Superior temporal gyrus (tissue), 1 donor: ENCODE data around the gene TAS1R2.

ENCODE experiments used
- DNase-seq: peaks from one replicate; pipeline ENCODE4 v3.0.0-alpha.2; 2016; ENCODE audit errors: extremely low spot score

TAS1R2 gene

DNA sequence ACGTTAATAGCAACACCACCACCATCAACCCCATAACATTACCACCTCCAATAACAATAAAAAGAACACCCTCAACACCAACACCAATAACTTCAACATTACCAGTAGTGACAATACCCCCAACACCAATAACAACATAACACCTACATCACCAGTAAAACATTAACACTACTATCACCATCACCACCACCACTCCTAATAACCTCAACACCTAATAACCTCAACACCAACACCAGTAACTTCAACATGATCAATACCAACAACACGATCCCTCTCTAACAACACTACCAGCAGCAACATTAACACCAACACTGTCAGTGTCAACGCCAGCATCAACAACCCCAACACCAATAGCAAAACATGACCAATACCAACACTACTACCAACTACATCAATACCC is 57.2 kb downstream of the TAS1R2 start:
- DNase-seq, result no peak

DNA sequence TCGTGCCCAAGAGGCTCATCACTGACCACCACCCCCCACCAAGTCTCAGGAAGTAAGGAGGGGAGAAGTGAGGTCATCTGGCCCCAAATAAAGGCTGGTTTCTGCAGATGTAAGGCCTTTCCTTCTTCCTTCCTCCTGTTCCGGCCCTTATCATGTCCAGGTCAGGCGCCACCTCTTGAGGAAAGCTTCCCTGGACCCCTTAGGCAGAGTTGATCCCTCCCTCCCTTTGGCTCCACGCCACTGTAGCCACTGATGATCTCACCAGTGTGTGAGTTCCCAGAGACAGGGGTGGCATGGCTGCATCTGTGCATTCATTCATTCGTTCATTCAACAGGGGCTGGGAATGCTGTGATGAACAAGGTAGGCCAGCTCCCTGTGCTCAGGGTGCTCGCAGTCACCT is 59.2 kb downstream of the TAS1R2 start:
- no peak for DNase-seq

DNA sequence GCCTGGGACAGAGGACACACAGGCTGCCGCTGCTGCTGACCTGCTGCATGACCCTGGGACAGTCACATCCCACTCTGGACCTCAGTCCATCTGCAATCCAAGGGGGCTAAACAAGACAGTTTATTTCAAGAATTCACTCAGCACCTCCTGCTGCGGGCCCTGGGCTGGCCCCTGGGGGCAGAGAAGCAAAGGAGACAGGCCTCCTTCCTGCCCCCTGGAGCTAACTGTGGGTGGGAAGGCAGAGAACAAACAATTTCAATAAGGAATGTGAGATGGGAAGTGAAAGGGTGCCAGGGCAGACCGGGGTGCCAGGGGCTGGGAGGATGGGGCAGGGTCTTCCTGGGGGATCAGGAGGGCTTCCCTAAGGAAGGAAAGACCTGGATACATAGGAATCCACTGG is 60.0 kb downstream of the TAS1R2 start:
- DNase-seq, result no peak

DNA sequence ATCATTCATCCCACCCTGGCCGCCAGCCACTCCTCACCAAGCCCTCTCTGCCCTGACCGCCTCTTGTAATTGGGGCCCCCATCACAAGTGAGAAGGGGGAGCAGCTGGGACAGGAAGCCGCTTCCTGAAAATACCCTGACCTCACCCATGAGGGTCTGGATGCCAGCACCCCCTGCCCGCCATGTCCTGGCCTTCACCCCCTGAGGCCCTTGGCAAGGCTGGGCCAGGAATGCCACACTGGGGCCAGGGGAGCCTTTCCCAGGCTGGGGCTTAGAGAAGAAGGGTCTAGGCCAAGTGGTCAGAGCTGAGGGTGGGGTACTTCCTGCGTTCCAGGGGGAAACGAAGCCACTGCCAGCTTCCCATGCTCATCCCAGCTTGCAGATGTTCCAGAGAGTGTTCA is 60.5 kb downstream of the TAS1R2 start:
- no peak for DNase-seq

DNA sequence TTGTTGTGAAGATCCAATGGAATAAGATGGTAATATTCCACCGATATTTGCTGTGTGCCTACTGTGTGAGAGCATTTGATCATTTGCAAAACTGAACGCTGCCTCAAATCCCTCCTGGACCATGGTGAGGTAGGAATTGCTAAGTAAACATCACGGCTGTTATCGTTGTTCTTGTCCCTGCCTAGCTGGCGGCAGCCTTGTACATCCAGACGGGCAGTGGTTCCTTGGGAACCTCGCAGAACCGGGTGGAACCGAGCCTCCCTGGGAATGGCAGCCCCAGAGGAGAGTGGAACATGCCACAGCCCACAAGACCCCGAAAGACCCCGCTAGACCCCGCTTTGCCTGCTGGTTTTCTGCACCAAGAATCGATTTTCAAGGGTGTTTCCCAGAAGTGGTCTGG is 60.9 kb downstream of the TAS1R2 start:
- no peak for DNase-seq

DNA sequence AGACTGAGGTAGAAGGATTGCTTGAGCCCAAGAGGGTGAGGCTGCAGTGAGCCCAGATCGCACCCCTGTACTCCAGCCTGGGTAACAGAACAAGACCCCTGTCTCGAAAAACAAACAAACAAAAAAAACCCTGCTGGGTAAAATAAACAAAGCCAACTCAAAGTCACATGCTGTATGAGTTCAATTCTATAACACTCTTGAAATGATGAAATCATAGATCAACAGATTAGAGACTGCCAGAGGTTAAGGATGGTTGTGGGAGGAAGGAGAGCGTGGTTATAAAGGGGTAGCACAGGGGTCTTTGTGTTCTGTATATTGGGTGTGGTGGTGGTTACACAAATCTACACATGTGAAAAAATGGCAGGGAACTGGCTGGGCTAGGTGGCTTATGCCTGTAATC is 62.5 kb downstream of the TAS1R2 start:
- no peak for DNase-seq

DNA sequence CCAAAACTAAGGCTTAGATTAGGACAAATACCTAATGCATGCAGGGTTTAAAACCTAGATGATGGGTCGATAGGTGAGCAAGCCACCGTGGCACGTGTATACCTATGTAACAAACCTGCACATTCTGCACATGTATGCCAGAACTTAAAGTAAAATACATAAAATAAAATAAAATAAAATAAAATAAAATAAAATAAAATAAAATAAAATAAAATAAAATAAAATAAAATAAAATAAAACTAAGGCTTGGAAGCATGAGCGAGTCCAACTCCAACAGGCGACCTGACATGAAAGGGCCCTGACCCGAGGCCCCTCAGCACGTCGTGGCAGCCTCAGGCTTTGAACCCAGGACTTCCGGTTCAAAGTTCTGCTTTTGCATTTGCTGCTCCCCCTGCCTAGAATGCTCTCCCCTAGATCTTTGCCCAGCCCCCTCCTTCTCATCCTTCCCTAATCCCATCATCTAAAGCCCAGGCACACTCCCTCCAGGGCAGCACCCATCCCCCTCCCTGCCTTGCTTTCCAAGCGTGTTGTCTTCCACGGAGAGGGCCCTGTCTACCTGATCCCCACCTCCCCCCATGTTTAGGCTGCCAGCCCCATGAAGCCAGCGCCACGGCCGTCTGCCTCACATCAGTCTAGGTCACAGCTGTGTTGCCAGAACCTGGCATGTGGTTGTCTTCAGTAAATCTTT is 64.3 kb downstream of the TAS1R2 start:
- no peak for DNase-seq

DNA sequence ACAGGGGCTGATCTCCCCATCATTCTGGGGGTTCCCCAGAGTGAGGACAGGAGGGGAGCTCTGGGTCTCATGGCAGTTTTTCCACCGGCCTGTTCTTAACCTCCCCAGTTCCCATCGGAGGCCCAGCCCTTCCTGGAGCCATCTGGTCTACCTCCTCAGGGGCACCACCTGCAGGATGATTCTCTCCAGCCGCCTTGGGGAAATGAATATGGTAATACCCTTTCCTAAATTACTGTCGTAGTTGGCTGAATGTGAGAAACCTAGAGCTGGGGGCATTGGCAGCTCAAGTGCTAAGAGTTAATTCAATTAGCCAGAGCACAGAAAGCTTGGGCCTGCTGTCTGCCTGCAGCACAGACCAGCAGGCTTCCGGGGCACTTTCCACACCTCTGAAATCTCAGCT is 64.9 kb downstream of the TAS1R2 start:
- no peak for DNase-seq

DNA sequence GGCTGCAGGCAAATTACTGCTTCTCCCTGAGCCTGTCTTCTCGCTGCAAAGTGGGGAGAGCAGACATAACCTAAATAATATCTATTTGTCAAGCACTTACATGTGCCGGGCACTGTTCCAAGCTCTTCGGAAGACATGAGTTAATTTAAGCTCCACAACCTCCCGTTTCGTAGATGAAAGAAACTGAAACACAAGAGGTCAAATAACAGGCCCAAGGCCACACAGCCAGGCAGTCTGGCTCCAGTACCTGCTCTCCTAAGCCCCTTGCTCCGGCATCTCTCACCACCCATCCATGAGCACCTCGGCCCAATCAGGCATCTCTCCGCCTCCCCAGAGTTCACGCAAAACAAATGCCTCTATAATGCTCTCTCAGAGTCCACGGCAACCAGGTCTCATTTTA is 65.4 kb downstream of the TAS1R2 start:
- DNase-seq, result no peak

DNA sequence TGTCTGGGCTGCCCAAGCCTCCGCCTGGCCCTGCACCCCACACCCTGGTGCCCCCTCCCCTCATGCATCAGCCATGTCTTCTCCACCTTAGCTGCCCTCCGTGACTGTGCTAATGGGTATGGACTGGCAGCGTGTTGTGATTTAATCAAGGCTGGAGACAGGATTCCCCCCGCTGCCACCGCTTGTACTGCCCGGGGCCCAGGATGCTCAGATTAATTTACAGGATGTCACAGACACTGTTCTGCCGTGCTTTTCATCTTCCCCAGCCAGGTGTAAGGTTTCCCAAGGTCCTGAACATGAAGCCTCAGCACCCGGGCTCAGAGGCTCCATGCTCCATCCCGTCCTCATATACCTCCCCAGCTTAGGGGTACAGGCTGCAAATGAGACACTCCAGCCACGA is 66.3 kb downstream of the TAS1R2 start:
- no peak for DNase-seq

DNA sequence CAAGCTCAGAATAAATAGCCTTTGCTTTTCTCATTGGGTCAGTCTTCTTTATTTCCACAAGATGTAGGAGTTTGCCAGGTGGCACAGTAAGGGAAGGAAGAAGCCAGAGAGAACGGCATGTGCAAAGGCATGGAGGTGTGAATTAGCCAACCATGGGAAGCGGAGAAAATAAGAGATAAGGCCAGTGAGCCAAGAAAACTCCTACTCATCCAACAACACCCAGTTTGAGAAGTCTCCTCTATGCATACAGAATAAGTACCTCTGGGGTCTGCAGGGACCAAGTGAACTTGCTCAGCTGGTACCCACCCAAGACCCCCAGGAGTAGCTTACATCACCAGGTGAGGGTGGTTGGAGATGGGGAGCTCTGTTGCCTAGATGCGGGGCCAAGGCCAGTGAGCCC is 66.7 kb downstream of the TAS1R2 start:
- no peak for DNase-seq
